NCI-H2227 treated with DMSO at 0.1 percent for 48 hours (cell line): ENCODE data around the gene BEND6.
A peak's percentile ranks its signal among the peaks of the same experiment; 100 is the strongest.

Source experiments
- DNase-seq: peaks from one replicate; lab custom pipeline; 2025; lab: John Stamatoyannopoulos, UW

BEND6 gene, protein sequence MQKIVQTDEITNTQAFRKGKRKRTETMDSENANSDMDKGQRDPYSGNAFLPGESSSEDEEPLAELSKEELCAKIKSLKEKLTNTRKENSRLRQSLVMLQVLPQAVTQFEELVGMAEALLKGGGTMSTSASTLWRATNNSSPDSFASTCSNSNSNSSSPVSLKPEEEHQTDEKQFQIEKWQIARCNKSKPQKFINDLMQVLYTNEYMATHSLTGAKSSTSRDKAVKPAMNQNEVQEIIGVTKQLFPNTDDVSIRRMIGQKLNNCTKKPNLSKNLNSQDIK

DNA sequence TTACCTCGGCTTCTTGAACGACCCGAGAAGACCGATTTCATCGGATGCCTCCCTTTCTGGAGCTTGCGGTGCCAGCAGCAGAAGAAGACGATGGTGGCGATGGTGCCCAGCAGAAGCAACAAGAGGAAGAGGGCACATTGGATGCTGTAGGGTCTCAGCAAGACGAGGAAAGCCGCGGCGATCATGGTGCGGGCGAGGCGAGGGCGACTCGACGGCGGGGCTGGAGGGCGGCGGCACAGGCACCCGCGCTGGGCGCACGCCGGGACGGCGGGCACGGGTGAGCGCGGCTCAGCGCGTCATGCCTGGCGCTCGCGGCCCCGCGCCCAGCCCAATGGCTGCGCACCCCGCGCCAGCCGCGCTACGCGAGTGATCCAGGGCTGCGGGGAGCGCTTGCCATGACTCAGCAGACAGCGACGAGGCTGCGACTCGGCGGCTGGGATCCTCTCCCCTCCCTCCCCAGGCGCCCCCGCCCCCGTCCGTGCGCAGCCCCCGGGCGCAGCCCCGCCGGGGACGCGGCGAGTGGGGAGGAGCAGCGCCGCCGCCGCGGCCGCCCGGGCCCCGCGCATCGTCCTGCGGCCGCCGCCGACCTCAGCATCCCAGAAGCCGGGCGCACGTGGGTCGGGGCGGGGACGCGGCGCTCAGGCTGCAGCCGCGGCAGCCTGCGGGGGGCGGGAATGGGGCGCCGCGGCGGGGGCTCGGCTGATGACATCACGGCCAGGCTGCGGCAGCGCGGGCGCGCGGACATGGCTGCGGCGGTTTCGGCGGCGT, at the start of gene BEND6:
Gene BEND6, plus strand, starts transcription at position 705 of the 768 bp plus-strand sequence. CDS start 26,704 bp downstream, outside the sequence.
- peak; percentile 34 for DNase-seq

DNA sequence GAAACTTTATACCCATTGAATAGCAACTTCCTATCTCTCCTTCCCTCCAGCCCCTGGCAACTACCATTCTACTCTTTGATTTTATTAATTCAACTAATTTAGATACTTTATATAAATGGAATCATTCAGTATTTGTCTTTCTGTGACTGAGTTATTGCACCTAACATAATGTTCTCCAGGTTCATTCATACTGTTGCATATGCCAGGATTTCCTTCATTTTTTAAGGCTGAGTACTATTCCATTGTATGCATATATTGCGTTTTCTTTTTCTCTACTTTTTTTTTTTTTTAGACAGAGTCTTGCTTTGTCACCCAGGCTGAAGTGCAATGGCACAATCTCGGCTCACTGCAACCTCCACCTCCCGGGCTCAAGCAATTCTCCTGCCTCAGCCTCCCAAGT, 49.5 kb upstream of the BEND6 start:
- DNase-seq: no peak

DNA sequence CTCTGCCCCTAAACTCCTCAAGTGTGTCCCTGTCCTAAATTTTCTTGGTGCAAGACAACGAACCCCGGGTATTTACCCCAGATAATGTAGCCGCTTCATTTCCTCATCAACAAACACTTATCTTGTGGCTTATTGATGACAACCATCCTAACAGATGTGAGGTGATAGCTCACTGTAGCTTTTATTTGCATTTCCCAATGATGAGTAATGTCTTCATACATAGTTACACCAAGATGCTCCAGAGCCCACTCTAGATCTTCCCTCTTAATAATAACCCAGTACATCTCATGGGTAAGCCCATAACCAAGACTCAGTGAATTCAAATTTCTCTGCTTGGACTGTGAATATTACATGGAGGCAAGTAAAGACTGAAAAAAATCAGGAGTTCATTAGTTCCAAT, 48.2 kb upstream of the BEND6 start:
- no peak for DNase-seq

GRCh38 chr6:56909115-56909907, 45.6 kb upstream of the BEND6 start:
- no peak for DNase-seq

- no peak for DNase-seq
Measured at GRCh38 chr6:56911847-56912246, 43.1 kb upstream of the BEND6 start.

GRCh38 chr6:56913285-56914074, 41.4 kb upstream of the BEND6 start:
- DNase-seq: no peak

DNA sequence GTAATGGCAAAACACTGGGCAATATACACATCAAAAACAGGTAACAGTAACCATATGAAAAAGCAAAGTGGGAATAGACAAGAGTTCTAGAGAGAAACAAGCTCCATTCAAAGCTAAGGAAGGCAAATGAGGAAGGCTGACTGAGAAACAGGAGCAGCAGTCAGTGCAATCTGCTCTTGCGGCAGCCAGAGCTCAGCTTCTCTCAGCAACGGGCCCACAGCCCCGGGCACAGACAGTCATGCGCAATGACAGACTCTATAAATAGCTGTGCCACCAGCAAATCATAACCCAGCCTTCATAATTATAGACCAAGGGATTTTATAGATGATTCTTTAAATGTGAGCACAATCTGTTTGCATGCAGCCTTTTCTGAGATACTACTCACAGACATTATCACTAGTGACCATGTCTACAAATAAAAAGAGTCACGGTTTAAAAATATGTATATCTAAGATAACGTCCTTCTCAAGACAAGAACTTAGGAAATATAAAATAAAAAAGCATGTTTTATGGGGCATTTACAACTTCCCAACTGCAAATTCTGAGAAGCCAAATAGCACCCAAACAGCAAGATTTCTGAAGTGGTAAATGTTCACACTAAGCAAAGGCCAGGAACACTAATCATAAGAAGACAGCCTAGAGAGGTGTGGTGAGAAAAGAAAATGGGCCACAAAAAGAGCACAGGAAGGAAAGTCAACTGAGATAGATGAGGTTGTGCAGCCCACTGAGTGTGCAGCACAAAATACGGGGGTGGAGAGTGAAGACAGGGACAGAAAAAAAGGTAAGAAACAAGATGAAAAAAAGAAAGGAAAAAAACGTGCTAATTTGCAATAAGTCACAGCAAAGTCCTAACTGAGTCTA, 39.9 kb upstream of the BEND6 start:
- DNase-seq: peak; percentile 87

DNA sequence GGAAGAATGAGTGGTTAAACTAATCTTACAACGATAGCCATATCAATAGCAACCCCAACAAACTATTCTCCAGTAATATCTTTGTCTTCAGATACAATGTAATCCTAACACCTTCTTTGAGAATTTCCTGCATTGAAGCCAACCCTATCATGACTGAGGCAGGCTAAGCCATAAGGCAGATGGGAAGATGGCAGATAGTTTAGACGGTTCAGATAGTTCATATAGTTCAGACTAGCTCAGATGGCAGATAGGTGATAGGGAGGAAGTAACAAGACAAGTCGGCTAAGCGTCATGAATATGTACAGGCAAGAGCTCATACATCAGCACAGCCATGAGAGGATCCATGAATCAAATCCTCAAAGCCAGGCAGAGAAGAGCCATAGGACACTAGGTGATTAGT, 39.1 kb upstream of the BEND6 start:
- DNase-seq: no peak

- no peak for DNase-seq
Measured at GRCh38 chr6:56916849-56917551, 37.9 kb upstream of the BEND6 start.

- no peak for DNase-seq
Measured at GRCh38 chr6:56922645-56923044, 32.3 kb upstream of the BEND6 start.

- no peak for DNase-seq
Measured at GRCh38 chr6:56923565-56923964, 31.3 kb upstream of the BEND6 start.

GRCh38 chr6:56927538-56928453, 27.1 kb upstream of the BEND6 start:
- no peak for DNase-seq

GRCh38 chr6:56930846-56931245, 24.1 kb upstream of the BEND6 start:
- DNase-seq: no peak

DNA sequence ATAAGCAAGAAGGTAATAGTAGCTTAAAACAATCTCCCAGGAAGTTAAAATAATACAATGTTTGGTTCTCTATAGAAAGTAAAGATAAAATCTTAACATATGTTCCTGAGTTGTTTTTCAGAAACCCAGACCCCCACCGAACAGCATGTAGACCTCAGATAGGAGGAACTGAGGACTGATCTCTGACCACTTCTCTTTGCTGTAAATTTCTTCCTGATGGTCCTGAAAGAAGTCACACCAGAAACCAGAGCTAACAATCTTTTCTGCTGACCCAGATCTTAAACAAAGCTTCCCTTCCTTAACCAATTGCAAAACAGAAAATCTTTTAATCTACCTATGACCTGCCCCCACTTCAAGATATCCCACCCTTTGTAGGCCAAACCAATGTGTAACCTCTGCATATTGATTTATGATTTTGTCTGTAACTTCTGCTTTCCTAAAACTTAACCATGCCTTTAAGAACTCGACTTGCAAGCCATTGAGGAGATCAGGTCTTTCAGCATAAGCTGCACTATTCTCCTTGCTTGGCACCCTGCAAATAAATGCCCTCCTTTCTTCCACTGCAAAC, 21.9 kb upstream of the BEND6 start:
- DNase-seq: no peak

- no peak for DNase-seq
Measured at GRCh38 chr6:56933650-56934049, 21.3 kb upstream of the BEND6 start.

DNA sequence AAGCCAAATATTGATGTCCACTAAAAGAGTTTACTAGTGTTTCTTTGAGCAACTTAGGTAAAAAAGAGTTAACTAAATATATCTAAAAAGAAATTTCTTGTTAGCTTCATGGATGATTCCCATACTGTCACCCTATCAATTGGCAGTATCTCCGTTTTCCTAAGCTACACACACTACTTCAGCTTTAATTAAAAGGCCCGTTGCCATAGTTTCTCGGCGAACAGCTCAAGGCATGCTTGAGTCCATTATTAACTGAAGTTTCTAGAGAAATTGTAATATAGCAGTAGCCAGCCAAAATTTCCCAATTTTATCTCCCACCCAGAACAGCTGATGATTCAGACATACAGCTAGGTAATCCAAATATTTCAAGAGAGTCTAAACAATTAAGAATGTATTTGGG, 20.0 kb upstream of the BEND6 start:
- no peak for DNase-seq

DNA sequence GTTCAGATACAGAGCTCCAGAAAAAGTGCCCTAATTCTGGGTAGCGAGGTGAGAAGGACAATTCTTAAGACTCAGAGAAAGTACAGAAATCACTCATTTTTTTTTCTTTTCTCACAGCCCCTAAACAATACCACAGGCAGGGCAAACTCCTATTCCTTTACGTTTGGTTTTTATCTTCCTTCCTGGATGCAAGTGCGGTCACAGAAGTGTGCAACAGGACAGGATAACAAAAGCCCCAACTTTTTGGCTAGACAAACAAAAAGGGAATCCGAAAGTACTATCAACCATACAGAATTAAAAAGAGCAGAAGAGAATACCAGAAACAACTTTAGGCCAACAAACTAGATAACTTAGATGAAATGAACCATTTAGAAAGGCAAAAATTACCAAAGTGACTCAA, 18.4 kb upstream of the BEND6 start:
- DNase-seq: no peak

DNA sequence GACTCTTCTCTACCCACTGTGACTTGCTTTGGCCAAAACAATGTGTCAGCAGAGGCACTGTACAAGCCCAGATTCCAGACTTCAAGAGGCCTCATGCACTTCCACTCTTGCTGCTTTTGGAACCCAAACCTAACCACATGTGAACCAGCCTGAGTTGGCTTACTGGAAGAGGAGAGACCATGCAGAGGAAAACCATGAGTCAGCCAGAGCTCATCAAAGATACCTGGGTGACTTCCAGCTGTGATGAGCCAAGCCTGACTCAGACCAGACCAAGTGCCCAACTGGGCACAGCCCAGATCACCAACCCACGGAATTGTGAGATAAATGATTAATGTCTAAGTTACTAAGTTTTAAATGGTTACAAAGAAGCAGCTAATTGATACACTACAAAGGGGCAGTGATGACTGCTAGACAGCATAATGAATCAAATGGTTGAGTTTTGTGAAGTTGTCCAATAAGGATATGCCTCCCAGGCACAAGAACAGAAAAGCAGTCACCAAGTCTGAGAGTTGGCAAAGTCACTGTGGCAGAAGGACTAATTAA, 16.2 kb upstream of the BEND6 start:
- DNase-seq: no peak

- DNase-seq: no peak
Measured at GRCh38 chr6:56940463-56940862, 14.4 kb upstream of the BEND6 start.
